Left hindlimb (tissue), 1 donor: ENCODE results near the gene CHCHD1.
A peak's percentile ranks its signal among the peaks of the same experiment; 100 is the strongest.
"Not testable (repeated sequence)": the region's sequence is repeated elsewhere in the genome, so short reads cannot be mapped to it uniquely, and the experiment has no call there.

Source experiments
- DNase-seq: peaks from one replicate; pipeline ENCODE4 v3.0.0-alpha.2; 2018

CHCHD1 gene

DNA sequence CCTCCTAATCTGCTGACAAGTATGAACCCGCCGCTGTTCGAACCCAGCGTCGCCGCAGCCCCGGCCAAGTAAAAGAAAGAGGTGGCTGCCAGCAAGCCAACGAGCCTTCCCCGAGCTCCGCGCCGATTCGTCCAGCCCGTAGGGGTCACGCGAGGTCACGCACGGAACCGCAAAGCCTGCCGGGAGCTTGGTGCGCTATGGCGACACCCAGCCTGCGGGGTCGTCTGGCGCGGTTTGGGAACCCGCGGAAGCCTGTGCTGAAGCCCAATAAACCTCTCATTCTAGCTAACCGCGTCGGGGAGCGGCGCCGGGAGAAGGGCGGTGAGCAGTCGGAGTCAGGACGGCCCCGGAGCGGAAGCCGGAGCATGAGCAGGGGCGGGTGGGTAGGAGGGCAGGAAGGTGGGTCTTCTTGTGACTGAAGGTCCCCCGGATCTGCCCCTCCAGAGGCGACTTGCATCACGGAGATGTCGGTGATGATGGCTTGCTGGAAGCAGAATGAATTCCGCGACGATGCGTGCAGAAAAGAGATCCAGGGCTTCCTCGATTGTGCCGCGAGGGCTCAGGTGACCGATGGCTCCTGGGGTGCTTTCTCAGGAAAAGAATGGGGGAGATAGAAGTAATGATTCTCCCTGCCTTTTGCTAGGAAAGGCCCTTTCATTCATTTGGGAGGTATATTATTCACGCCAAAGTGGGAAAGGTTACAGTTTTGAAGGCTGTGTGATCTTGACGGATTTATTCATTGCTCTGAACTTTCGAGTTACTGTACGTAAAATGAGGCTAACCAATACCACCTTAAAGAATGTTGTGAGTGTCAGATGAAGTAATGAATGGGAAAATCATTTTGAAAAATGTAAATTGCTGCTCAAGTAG lies at the start of gene CHCHD1:
Gene CHCHD1, plus strand, starts transcription at position 170 of the 870 bp plus-strand sequence. Its CDS starts 28 bp downstream, at position 198.
- DNase-seq = peak; percentile 92

DNA sequence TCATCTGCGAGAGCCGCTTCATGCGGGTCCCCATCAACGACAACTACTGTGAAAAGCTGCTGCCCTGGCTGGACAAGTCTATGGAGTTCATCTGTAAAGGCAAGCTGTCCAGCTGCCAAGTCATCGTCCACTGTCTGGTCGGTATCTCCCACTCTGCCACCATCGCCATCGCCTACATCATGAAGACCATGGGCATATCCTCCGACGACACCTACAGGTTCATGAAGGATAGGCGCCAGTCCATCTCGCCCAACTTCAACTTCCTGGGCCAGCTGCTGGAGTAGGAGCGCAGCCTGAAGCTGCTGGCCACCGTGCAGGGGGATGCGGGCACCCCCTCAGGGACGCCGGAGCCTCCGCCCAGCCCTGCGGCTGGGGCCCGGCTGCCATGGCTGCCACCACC lies 49.4 kb upstream of the CHCHD1 start:
- no peak for DNase-seq

DNA sequence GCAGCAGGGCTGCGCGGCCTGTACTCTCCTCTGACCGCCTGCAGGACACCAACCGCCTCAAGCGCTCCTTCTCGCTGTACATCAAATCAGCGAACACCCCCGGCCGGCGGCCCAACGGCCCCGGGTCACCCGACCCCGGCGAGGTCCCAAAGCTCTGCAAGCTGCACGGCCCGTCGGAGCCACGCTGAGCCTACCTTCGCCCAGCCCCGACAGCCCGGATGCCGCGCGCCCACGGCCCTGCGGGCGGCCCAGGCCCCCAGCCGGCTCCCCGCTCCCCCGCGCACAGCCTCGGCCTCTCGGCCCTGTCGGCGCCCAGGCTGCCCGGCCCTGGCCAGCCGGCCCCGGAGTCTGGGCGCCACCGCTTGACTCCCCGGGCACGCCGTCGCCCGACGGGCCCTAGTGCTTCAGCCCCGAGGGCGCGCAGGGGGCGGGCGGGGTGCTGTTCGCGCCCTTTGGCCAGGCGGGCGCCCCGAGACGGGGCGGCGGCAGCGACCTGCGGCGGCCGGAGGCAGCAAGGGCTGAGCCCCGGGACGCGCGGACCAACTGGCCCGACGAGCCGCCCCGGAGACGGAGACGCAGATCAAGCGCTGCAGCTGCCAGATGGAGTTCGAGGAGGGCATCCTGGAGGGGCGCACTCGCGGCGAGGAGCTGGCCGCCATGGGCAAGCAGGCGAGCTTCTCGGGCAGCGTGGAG lies 48.8 kb upstream of the CHCHD1 start:
- DNase-seq = no peak

DNA sequence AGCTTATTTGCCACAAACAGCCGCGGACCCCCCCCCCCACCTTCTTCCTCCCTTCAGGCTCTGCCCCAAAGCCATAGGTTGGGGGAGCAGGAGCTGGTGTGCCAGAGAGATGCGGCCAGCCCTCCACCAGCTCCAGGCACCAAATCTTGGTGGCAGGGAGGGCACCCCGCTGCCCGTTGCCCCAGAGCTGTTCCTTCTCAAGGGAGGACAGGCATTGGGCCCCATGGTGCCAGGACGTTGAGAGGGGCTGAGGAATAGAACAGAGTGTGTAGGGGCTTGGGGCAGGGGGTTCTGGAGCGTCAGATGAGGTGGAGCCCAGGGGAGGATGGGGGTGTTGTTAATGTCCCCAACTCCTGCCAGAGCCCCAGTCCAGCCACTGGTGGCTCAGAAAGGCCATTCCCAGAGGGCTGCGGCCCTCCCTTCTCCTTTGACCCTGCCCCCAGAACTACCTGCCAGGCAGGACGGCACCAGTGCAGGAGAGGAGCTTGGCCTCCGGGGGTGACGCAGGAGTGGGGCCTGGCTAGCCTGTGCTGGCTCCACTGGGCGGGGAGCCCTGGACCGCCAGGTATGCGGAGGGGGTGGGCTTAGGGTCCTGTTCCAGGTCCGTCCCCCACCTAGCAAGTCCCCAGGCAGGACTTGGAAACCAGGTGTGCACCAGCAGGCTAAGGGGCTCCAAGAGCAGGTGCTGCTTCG lies 47.7 kb upstream of the CHCHD1 start:
- no peak for DNase-seq

DNA sequence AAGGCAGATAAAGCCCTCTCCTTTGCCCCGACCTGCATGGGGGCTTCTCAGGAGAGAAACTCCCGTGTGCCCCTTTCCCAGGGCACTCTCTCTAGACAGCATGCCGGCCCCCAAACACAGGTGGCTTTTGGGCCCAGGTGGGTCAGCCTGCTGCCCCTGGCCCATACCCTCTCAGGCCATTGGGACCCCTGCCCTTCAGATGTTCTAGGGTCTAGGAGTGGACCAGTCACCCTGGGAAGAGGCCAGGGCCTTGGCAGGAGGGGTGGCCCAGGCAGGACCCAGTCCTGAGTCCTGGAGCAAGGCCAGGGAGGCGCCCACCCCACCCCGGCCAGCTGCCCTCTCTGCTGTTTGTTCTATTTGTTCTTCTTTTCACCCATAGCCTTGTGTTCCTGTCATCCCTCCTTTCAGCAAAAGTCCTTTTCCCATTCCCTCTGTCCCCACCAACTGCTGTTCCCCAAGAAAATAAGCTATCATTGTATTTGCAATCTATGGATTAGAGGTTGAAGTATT lies 47.0 kb upstream of the CHCHD1 start:
- DNase-seq = no peak

DNA sequence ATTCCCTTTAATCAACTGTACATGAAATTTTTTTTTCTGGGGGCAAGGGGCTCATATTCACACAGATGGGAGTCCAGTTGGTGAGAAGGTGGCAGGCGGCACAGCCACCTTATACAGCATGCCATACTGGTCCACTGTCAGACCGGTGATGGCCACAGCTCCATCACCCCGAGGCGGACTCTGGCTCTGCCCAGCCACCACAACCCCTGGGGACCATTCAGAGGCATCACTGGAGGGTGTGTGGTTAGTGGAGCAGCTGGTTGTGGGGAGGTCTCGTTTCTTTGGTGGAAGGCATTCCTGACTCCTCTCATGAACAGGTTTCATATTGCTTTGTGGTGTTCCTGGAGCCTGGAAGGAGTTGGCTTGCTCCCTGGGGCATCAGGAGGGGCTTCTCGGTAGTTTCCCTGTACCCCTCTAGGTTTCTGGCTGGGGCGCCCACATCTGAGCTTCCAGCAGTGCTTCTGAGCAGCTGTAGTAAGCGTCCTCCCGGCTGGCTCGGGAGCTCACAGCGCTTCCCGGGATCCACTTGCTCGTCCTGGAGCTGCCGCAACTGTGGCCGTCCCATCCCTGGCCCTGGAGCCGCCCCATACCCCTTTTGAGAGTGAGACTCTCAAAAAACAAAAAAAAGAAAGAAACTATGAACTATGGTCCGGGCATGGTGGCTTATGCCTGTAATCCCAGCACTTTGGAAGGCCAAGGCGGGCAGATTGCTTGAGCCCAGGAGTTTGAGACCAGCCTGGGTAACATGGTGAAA lies 41.2 kb upstream of the CHCHD1 start:
- not testable (repeated sequence) for DNase-seq

DNA sequence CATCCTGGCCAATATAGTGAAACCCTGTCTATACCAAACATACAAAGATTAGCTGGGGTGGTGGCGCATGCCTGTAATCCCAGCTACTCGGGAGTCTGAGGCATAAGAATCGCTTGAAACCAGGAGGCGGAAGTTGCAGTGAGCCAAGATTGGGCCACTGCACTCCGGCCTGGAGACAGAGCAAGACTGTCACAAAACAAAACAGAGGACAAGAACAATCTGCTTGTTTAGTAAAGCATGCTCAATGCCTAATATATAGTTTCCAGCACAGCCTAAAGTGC lies 39.5 kb upstream of the CHCHD1 start:
- no peak for DNase-seq

DNA sequence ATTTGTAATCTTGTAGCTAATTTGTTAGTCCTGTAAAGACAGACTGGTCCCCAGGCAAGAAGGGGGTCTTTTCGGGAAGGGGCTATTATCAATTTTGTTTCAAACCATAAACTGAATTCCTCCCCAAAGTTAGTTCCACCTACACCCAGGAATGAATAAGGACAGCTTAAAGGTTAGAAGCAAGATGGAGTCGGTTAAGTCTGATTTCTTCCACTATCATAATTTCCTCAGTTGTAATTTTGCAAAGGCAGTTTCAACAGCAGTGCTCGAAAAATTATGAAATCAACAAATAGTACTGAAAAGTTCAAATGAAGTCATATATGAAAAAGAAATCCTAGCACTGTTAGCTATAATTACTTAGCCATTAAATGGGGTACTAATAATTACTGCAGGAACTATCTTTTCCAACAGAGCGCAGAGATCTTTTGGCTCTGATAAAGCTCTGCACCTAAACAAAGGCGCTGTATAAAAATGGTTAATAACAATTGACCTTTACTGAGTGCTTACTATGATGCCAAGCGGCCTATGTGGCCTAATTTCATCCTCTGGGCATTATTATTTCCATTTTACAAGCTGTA lies 38.4 kb upstream of the CHCHD1 start:
- DNase-seq = no peak

DNA sequence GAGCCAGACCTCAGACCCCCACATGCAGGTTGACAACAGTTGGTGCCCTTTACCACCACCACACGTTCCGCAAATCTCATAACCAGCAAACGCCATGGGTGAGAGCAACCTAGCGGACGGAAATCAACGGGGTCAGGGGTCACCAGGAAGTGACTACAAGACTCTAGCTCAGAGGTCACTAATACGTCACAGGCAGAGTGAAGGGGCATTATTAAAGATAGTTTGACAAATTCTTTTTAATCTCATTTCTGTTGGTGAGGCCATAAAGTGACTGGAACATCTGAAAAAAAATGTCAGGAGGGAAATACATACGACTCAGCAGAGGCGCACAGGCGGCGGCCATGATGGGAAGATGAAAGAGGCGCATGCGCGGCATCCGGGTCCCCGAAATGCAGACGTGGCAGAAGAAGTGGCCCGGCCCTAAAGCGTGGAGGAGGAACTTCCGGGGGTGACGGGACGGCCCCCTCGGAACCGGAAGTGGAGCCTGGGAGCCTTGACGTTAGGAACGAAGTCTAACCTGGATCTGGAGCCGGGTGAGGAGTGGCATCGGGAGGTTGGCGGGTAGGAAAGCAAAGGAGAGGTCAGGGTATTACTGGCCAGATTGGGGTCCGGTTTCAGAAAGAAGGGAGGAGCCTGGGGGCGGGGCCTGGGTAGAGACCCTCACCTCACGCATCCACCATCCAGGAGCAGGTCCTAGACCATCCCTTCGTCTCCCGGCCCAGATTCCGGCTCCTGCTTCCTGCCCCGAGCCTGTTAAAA lies 37.8 kb upstream of the CHCHD1 start, which contains the start of gene SEC24C:
Gene SEC24C, plus strand, starts transcription at position 468 of the 759 bp plus-strand sequence. CDS start 2,461 bp downstream, outside the sequence.
- peak; percentile 98 for DNase-seq

DNA sequence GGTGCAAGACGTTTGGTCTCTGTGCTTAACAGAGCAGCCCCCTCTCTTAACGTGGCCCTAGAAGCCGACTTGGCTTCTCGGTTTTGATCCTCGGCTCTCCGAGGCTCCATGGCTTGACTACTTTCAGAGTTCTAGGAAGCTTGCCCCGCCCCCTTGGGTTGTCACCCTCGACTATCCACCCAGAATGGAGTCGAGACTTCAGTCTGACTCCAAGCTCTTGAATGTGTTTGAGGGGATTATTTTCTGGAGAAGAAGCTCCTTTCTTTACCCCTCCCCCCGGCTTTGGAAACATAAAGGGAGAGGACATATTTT lies 37.2 kb upstream of the CHCHD1 start:
- DNase-seq = no peak

DNA sequence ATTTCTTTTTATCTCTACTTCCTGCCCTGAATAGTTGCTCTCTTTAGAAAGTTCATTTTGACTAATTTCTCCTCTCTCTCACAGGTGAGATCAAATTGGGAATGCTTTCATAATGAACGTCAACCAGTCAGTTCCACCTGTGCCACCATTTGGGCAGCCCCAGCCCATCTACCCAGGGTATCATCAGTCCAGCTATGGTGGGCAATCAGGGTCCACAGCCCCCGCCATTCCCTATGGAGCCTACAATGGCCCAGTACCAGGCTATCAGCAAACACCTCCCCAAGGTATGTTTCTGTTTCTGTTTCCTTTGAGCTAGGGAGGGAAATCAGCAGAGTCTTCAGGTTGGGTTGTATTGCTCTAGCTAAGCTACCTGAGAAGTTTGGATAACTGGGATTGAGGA lies 35.1 kb upstream of the CHCHD1 start:
- no peak for DNase-seq

DNA sequence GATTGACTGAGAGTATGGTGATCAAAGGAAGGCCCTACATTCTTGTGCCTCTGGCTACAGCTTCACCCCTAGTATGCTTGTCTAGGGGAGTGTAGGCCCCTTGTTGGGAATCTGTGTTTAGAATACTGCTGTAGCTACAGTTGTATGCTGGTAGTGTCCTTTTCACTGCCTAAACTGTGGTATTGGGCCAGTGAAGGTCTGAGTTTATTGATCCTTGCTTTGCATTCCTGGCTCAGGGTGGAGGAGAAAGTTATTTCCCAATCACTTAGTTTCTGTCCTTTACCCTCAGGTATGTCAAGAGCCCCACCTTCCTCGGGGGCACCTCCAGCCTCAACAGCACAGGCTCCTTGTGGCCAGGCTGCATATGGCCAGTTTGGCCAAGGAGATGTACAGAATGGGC lies 31.0 kb upstream of the CHCHD1 start:
- no peak for DNase-seq

DNA sequence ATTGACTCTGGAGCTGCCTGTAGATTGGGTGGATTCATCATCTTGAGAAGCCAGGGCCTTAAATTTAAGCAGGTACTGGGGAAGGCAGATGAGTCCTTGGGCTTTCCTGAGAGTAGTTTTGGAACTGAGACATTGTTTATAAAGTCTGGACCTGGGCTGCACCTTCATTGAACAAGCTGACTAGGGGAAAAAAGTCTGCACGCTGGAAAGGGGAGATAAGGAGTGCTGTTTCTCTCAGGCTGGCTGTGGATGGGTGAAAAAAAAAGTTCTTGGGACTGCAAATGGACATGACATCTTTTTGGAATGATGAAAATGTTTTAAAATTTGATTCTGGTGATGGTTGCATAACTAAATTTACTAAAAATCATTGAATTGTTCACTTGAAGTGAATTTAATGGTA lies 25.7 kb upstream of the CHCHD1 start:
- DNase-seq = no peak

DNA sequence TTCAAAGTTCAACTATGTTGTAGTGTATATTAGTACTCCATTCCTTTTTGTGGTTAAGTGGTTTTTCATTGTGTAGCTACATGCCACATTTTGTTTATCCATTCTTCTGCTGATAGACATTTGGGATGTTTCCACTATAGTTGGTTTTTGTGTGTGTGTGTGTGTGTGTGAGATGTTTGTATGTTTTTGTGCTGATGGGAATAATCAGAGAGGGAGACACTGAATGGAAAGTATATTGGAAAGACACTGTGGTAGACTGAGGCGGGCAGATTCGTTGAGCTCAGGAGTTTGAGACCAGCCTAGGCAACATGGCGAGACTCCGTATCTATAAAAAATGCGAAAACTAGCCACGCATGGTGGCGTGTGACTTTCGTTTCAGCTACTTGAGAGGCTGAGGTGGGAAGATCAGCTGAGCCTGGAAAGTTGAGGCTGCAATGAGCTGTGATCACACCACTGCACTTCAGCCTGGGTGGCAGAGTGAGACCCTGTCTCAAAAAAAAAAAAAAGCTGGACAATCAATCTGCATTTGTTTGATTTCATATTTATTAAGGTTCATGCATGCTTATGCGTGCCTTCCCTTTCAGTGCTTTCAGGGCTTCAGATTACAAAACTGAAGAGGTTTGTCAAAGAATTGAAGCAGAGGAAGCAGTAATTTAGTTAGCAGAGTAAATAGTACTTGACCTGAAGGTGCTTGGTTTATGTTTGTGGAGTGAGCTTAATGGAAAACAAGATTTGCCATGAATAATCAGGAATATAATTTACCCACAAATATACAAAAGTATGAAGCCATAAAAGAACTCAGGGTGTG lies 22.9 kb upstream of the CHCHD1 start:
- no peak for DNase-seq

DNA sequence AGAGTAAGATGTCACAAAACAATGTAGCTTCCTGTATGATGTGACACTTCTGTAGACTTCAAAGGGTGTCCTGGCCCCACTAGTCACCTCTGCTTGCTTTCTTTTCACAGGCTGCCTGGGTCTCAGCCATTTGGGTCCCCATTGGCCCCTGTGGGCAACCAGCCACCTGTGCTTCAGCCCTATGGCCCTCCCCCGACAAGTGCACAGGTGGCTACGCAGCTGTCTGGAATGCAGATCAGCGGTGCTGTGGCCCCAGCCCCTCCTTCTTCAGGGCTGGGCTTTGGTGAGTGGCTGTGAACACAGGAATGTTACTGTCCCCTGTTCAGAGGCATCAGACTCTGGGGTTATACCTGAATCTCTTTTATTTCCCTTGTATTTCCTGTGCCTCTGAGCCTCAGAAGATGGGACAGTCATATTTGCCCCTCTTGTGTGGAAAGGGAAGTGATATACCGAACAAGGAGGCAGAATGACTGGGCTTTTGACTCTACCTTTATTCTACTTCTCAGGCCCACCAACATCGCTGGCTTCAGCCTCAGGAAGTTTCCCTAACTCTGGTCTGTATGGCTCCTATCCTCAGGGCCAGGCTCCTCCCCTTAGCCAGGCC lies 22.2 kb upstream of the CHCHD1 start:
- DNase-seq = no peak

DNA sequence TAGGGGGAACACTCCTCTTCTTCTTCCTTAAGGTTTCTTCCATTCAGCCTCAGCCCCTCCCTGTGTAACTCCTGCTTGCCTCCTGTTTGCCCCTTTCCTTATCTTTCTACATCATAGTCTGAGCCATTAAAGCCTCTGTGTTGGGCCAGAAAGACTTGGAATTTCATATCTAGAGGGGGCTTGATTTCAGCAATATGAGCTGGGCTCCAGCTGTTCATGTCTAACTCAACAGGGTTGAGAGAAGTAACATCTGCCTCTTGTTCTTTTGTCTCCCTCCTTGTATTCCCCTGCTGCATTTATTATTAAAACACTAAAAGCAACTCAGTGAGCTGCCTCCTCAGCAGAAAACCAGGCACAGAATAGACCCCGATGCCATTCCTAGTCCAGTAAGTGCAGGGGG lies 20.1 kb upstream of the CHCHD1 start:
- no peak for DNase-seq

DNA sequence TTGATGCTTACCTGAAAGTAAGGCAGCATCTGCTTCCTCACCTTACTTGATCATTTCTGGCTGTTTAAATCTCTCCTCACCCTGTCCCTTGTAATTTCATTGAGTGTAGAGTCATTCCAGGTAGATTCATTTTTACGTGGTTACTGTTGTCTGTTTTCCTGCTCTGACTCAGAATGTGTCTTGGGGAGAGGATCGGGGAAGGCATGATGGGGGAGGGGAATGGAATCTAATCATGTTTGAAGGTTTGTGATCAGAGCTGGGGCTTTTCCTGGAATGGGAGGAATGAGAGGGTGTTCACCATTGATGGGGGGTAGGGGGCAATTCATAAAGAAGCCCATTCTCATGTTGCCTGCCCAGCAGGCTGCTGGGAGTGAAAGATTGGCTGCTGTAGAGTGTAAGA lies 18.9 kb upstream of the CHCHD1 start:
- DNase-seq = no peak

DNA sequence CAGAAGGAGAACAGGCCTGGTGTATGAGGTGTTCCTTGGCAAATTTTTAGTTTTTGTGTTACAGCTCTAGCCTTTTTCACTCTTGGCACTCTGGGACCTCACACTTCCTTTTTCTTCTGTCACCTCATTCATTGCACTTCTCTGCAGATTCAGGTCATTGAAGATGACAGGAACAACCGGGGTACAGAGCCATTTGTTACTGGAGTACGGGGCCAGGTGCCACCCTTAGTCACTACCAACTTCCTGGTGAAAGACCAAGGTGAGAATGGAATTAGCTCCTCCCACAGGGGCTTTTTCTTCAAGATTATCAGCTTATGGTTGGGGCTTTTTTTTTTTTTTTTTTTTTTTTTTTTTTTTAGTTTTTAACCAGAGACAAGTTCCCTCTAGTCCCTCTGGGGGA lies 18.5 kb upstream of the CHCHD1 start:
- DNase-seq = no peak

DNA sequence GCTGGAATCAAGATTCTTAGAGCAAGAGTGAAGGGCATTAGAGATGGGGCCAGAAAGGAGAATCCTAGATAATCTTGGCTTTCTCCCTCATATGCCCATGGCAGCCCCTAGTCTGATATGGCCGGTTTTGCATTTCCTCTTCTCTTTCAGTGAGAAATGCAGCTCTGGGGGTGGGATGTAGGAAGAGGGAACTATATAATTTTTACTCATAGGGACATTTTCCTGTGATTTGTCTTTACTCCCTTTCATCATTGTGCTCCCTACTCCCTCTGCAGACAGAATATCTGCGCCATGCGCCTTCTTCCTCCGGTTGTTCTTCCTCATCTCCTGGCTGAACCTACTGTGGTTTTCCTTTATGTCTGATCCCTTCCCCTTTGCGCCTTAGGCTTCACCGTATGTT lies 16.8 kb upstream of the CHCHD1 start:
- DNase-seq = no peak

DNA sequence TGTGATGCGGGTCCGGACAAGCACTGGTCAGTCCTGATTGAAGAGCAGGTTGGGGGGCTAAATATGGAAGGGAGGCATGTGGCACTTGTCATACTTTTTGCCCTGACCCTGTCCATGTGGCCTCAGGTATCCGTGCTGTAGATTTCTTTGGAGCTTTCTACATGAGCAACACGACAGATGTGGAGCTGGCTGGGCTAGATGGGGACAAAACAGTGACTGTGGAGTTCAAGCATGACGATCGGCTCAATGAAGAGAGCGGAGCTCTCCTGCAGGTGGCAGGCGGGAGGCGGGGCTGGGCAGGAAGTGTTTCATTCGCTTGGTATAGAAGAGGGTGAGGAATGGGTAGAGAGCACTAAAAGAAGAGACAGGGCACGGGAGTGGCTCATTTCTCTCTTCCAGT lies 13.0 kb upstream of the CHCHD1 start:
- no peak for DNase-seq

DNA sequence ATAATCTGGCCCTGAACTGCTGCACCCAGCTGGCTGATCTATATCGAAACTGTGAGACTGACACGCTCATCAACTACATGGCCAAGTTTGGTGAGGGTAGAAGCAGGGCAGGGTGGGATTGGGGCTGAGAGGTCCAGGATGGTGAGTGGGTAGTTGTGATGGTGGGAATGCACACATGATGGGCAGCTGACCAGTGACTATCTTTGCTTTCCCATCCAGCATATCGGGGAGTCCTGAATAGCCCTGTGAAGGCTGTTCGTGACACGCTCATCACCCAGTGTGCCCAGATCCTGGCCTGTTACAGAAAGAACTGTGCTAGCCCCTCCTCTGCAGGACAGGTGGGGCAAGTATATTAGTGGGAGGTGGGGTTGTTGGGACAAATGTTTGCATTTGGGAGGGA lies 12.5 kb upstream of the CHCHD1 start:
- no peak for DNase-seq
